ENCODE measurements around the gene CD109. TPM values are rescaled to one million over a fixed set of nuclear protein-coding genes. Genes with fewer than 3 reads are reported as not detected.

The CD109 gene
- total and polyA plus RNA-seq, 2 of the 8 experiments (the other 6 are each of a cell fraction or from before 2014, with no cell fraction given): 1.4 to 5.3 TPM

GRCh38 chr6:73680289-73680918 is 15.6 kb upstream of the CD109 start:
- Histone ChIP-seq H3K4me3 (ENCODE audit: extremely low read depth in 1 of 4, insufficient read depth in 2 of 4, low read depth in 3 of 4, low read length in 4 of 4) (no peak overlapping the region), H4K8ac (ENCODE audit: extremely low read depth, insufficient read depth, low read length) (no peak overlapping the region), H4K5ac (ENCODE audit: insufficient read length, low read depth, low read length) (no peak overlapping the region), H3K79me1 (ENCODE audit: low read depth, low read length) (no peaks in the 10 kb centered on the region), H3K18ac (ENCODE audit: extremely low read depth, low read length) (no peak overlapping the region), H3K4me2 (ENCODE audit: insufficient read depth in 1 of 2, low read depth in 2 of 2, low read length in 2 of 2) (no peak overlapping the region), H3K27me3 (replicated peaks in 1 of 4; ENCODE audit: control insufficient read depth in 3 of 4, extremely low read depth in 1 of 4, insufficient read depth in 3 of 4, low read length in 3 of 4) (no peaks in the 10 kb centered on the region), H2AFZ (ENCODE audit: low read length) (0 out of 2 replicates have a peak overlapping the region, but pooled peaks have one; percentile 87), H4K91ac (replicated peaks; ENCODE audit: insufficient read length, low read length) (no peak overlapping the region), H2BK5ac (ENCODE audit: low read depth, low read length) (no peak overlapping the region), H3K23ac (ENCODE audit: insufficient read length) (no peak overlapping the region), H2BK15ac (ENCODE audit: low read length) (no peak overlapping the region), H3K56ac (replicated peaks; ENCODE audit: insufficient read length, low read depth, low read length) (no peak overlapping the region), H2BK12ac (ENCODE audit: low read depth, low read length) (no peak overlapping the region), H3K23me2 (ENCODE audit: low read depth, low read length) (no peaks in the 10 kb centered on the region), H2BK20ac (ENCODE audit: low read length) (no peak overlapping the region), H3K27ac (ENCODE audit: low read depth, low read length) (no peak overlapping the region), H3K14ac (ENCODE audit: insufficient read length) (no peak overlapping the region), H3K9me3 (ENCODE audit: insufficient read depth in 2 of 2, low read depth in 1 of 2, low read length in 1 of 2) (peaks cover 2 to 4% of the 10 kb centered on the region in 2 experiments; a peak in 1 of 4 replicates), H3K79me2 (ENCODE audit: control insufficient read depth in 1 of 2, insufficient read depth in 2 of 2, low read length in 2 of 2) (no peaks in the 10 kb centered on the region), H3K9ac (replicated peaks in 1 of 4; ENCODE audit: extremely low read depth in 1 of 4, low read depth in 3 of 4, low read length in 3 of 4) (no peak overlapping the region), H4K20me1 (replicated peaks in 1 of 2; ENCODE audit: control insufficient read depth in 1 of 2, insufficient read depth in 2 of 2, low read length in 2 of 2) (no peaks in the 10 kb centered on the region), H2BK120ac (replicated peaks; ENCODE audit: low read depth, low read length) (no peak overlapping the region), H3K36me3 (ENCODE audit: control insufficient read depth in 2 of 4, insufficient read depth in 4 of 4, low read length in 3 of 4) (no peaks in the 10 kb centered on the region), H3K4ac (replicated peaks; ENCODE audit: insufficient read length, low read depth, low read length) (no peak overlapping the region), H3K4me1 (replicated peaks in 1 of 4; ENCODE audit: control insufficient read depth in 3 of 4, insufficient read depth in 4 of 4, low read length in 3 of 4) (no peaks in the 10 kb centered on the region), H2AK5ac (ENCODE audit: low read depth, low read length) (no peak overlapping the region)
- 72% methylated on average over 5 of the region's 5 CpGs; no CpG with 5 or more reads in 1 of the 2 experiments for WGBS, 2 experiments (ENCODE audit: extremely low coverage in 1 of 2, insufficient coverage in 1 of 2, insufficient read length in 1 of 2, insufficient replicate concordance in 2 of 2, low coverage in 1 of 2, low lambda C conversion rate in 2 of 2, missing lambda C conversion rate in 1 of 2)
- ChIA-PET CTCF (ENCODE audit: partially characterized antibody) (interaction anchor here (1.2 kb wide), 2 partner anchors 20 to 353 kb away, joined by 3 read pairs; no protein-coding TSS in a partner anchor), POLR2A (ENCODE audit: partially characterized antibody) (interaction anchor here (0.8 to 1.0 kb wide), 3 partner anchors 159 to 229 kb away, joined by 3 read pairs; no protein-coding TSS in a partner anchor)
- no peak for FAIRE-seq
- no peak for DNase-seq (ENCODE audit: low read depth in 1 of 2, low spot score in 2 of 2)
- no peak for TF ChIP-seq RFX5 (IDR thresholded peaks at IDR 0.05; ENCODE audit: borderline replicate concordance, low read depth, low read length)
- no peak for TF ChIP-seq EGR1 (IDR thresholded peaks at IDR 0.05; ENCODE audit: borderline replicate concordance, low read depth, low read length)
- TF ChIP-seq CEBPB (IDR thresholded peaks at IDR 0.05; ENCODE audit: low read depth, low read length): no peak
- no peak for TF ChIP-seq FOSL1 (IDR thresholded peaks at IDR 0.05; ENCODE audit: insufficient read depth, low read depth, low read length)
- TF ChIP-seq PHF8 (conservative IDR thresholded peaks at IDR 0.05; ENCODE audit: low read depth, low read length): no peak
- TF ChIP-seq GTF2F1 (IDR thresholded peaks at IDR 0.05; ENCODE audit: borderline replicate concordance, low read depth, low read length): no peak
- no peak for TF ChIP-seq CTBP2 (IDR thresholded peaks at IDR 0.05; ENCODE audit: borderline replicate concordance, insufficient read depth, insufficient read length, low read length)
- TF ChIP-seq TEAD4 (IDR thresholded peaks at IDR 0.05; ENCODE audit: low read depth, low read length): no peak
- no peak for TF ChIP-seq TBP (IDR thresholded peaks at IDR 0.05; ENCODE audit: low read depth, low read length)

Measured in H1 (cell line).